Measurements from ENCODE around the gene MTG1.

- no peak for TF ChIP-seq POLR2AphosphoS5 (IDR thresholded peaks at IDR 0.05; ENCODE audit: low read depth)
- no peak for TF ChIP-seq CTCF (IDR thresholded peaks at IDR 0.05; ENCODE audit: insufficient read depth, low read length)
- TF ChIP-seq REST (IDR thresholded peaks at IDR 0.05; ENCODE audit: insufficient replicate concordance, low read depth) = no peak
- TF ChIP-seq GABPA (IDR thresholded peaks at IDR 0.05; ENCODE audit: low read depth) = no peak
These were observed 66.3 kb downstream of the MTG1 start for GRCh38 chr10:133460208-133460769.

All from HL-60 (cell line).